Nephron (organoid): Measurements from ENCODE around the gene TTC27.

Experiments used
- H3K27ac Mint-ChIP-seq, 3 experiments: 2 replicates each; pipeline ENCODE4 v1.8.0; 2020; ENCODE audit warnings: mixed read lengths in 3 of 3, mild to moderate bottlenecking in 2 of 3, moderate library complexity in 1 of 3
- H3K27me3 Mint-ChIP-seq: 2 replicates; pipeline ENCODE4 v1.8.0; 2021; ENCODE audit warnings: low read depth, mild to moderate bottlenecking, moderate library complexity, mixed read lengths
- H3K36me3 Mint-ChIP-seq: 2 replicates; pipeline ENCODE4 v1.8.0; 2020; ENCODE audit warnings: low read depth, mixed read lengths
- H3K4me1 Mint-ChIP-seq: 2 replicates; pipeline ENCODE4 v1.8.0; 2020; ENCODE audit warnings: mixed read lengths
- H3K4me3 Mint-ChIP-seq, 3 experiments: 2 replicates each; pipeline ENCODE4 v1.8.0; 2020; ENCODE audit warnings: mild to moderate bottlenecking in 3 of 3, mixed read lengths in 3 of 3, moderate library complexity in 2 of 3
- H3K9me3 Mint-ChIP-seq: 2 replicates; pipeline ENCODE4 v1.8.0; 2020; ENCODE audit warnings: mixed read lengths
- CTCF ChIP-seq, 3 experiments: fragments of 200-600 bp; sonication (generic); IDR thresholded peaks; one replicate each; pipeline ENCODE4 v1.5.0; 2021; ENCODE audit warnings: antibody characterized with exemption in 3 of 3; ENCODE audit not compliant: unreplicated experiment in 3 of 3

Gene TTC27

GRCh38 chr2:32743480-32744236, 115.8 kb downstream of the TTC27 start:
- no peak for TF ChIP-seq CTCF (IDR thresholded peaks at IDR 0.05; ENCODE audit: unreplicated experiment in 3 of 3)
- peaks cover 33% of the 10 kb centered on the region for H3K4me1 Mint-ChIP-seq
- no peak overlapping the region for H3K27ac Mint-ChIP-seq
- no peaks in the 10 kb centered on the region for H3K27me3 Mint-ChIP-seq
- peaks cover 14% of the 10 kb centered on the region for H3K9me3 Mint-ChIP-seq
- no peak overlapping the region for H3K4me3 Mint-ChIP-seq
- H3K36me3 Mint-ChIP-seq: peaks cover 22% of the 10 kb centered on the region

GRCh38 chr2:32745191-32745590, 117.3 kb downstream of the TTC27 start:
- Mint-ChIP-seq H3K4me1 (peaks cover 21% of the 10 kb centered on the region), H3K4me3 (no peak overlapping the region), H3K36me3 (peaks cover 32% of the 10 kb centered on the region), H3K27ac (no peak overlapping the region), H3K27me3 (no peaks in the 10 kb centered on the region), H3K9me3 (peaks cover 21% of the 10 kb centered on the region)
- no peak for TF ChIP-seq CTCF (IDR thresholded peaks at IDR 0.05; ENCODE audit: unreplicated experiment in 3 of 3)

- TF ChIP-seq CTCF (IDR thresholded peaks at IDR 0.05; ENCODE audit: unreplicated experiment in 3 of 3): no peak
- Mint-ChIP-seq H3K4me3 (no peak overlapping the region), H3K27me3 (no peaks in the 10 kb centered on the region), H3K27ac (no peak overlapping the region), H3K36me3 (peaks cover 36% of the 10 kb centered on the region), H3K9me3 (peaks cover 21% of the 10 kb centered on the region), H3K4me1 (peaks cover 19% of the 10 kb centered on the region)
Measured at GRCh38 chr2:32745675-32746074, 117.8 kb downstream of the TTC27 start.

GRCh38 chr2:32746669-32747068, 118.8 kb downstream of the TTC27 start:
- peaks cover 21% of the 10 kb centered on the region for H3K9me3 Mint-ChIP-seq
- H3K27me3 Mint-ChIP-seq: no peaks in the 10 kb centered on the region
- H3K4me1 Mint-ChIP-seq: peaks cover 15% of the 10 kb centered on the region
- H3K4me3 Mint-ChIP-seq: no peak overlapping the region
- H3K27ac Mint-ChIP-seq: no peak overlapping the region
- H3K36me3 Mint-ChIP-seq: peaks cover 40% of the 10 kb centered on the region
- TF ChIP-seq CTCF (IDR thresholded peaks at IDR 0.05; ENCODE audit: unreplicated experiment in 3 of 3): no peak

GRCh38 chr2:32748158-32748557, 120.3 kb downstream of the TTC27 start:
- no peaks in the 10 kb centered on the region for H3K27me3 Mint-ChIP-seq
- peaks cover 50% of the 10 kb centered on the region for H3K36me3 Mint-ChIP-seq
- H3K9me3 Mint-ChIP-seq: peaks cover 26% of the 10 kb centered on the region
- no peak for TF ChIP-seq CTCF (IDR thresholded peaks at IDR 0.05; ENCODE audit: unreplicated experiment in 3 of 3)
- no peak overlapping the region for H3K4me3 Mint-ChIP-seq
- no peak overlapping the region for H3K27ac Mint-ChIP-seq
- peaks cover 21% of the 10 kb centered on the region for H3K4me1 Mint-ChIP-seq

- peaks cover 28% of the 10 kb centered on the region for H3K9me3 Mint-ChIP-seq
- H3K4me1 Mint-ChIP-seq: peaks cover 11% of the 10 kb centered on the region
- H3K27ac Mint-ChIP-seq: no peak overlapping the region
- H3K4me3 Mint-ChIP-seq: no peak overlapping the region
- peaks cover 50% of the 10 kb centered on the region for H3K36me3 Mint-ChIP-seq
- TF ChIP-seq CTCF (IDR thresholded peaks at IDR 0.05; ENCODE audit: unreplicated experiment in 3 of 3): no peak
- H3K27me3 Mint-ChIP-seq: no peaks in the 10 kb centered on the region
Measured at GRCh38 chr2:32750880-32751279, 123.0 kb downstream of the TTC27 start.
